ENCODE results near the gene TMEM229A. TPM values are rescaled to one million over a fixed set of nuclear protein-coding genes. Genes with fewer than 3 reads are reported as not detected.

TMEM229A gene
- polyA plus RNA-seq, 1 donor from 2014 or later = 0.31 TPM

- Histone ChIP-seq H3K4me2 (ENCODE audit: low read length) (no peak overlapping the region), H3K9ac (ENCODE audit: low read length) (no peak overlapping the region), H3K4me3 (ENCODE audit: low read length) (no peak overlapping the region), H3K27me3 (ENCODE audit: insufficient read depth, low read depth, low read length) (no peaks in the 10 kb centered on the region), H3F3A (ENCODE audit: insufficient read depth, low read length, poor library complexity, severe bottlenecking) (no peaks in the 10 kb centered on the region), H3K9me3 (ENCODE audit: low read length) (no peaks in the 10 kb centered on the region), H2AFZ (ENCODE audit: low read depth, low read length) (no peak overlapping the region), H4K20me1 (ENCODE audit: insufficient read depth) (no peaks in the 10 kb centered on the region), H3K36me3 (ENCODE audit: insufficient read depth, low read length) (no peaks in the 10 kb centered on the region), H3K79me2 (replicated peaks; ENCODE audit: insufficient read depth, low read length) (no peaks in the 10 kb centered on the region), H3K9me2 (ENCODE audit: insufficient read depth, low read length) (no peaks in the 10 kb centered on the region), H3K27ac (ENCODE audit: low read length) (no peak overlapping the region)
- TF ChIP-seq CTCF (IDR thresholded peaks at IDR 0.05; ENCODE audit: poor library complexity, severe bottlenecking) (no peak), RAD21 (conservative IDR thresholded peaks at IDR 0.05) (no peak), MXI1 (conservative IDR thresholded peaks at IDR 0.05; ENCODE audit: poor library complexity, severe bottlenecking) (no peak), TAF1 (IDR thresholded peaks at IDR 0.05; ENCODE audit: low read depth) (no peak), EP300 (conservative IDR thresholded peaks at IDR 0.05; ENCODE audit: poor library complexity, severe bottlenecking) (no peak), EZH2 (IDR thresholded peaks at IDR 0.05; ENCODE audit: borderline replicate concordance, insufficient read depth, low read length, poor library complexity, severe bottlenecking) (no peak), REST (IDR thresholded peaks at IDR 0.05; ENCODE audit: borderline replicate concordance) (no peak), POLR2AphosphoS5 (IDR thresholded peaks at IDR 0.05) (no peak), SMC3 (conservative IDR thresholded peaks at IDR 0.05; ENCODE audit: poor library complexity) (no peak)
Observed at GRCh38 chr7:124022551-124022950, 10.3 kb downstream of the TMEM229A start.

- Histone ChIP-seq H3K9me3 (ENCODE audit: low read length) (no peaks in the 10 kb centered on the region), H3K36me3 (ENCODE audit: insufficient read depth, low read length) (no peaks in the 10 kb centered on the region)
Observed at GRCh38 chr7:124020060-124020459, 12.8 kb downstream of the TMEM229A start.

More at GRCh38 chr7:124020060-124020459, 12.8 kb downstream of the TMEM229A start:
- no peak overlapping the region for H3K4me3 ChIP-seq (ENCODE audit: low read length)
- H3F3A ChIP-seq (ENCODE audit: insufficient read depth, low read length, poor library complexity, severe bottlenecking) = no peaks in the 10 kb centered on the region
- no peak overlapping the region for H2AFZ ChIP-seq (ENCODE audit: low read depth, low read length)
- H3K9ac ChIP-seq (ENCODE audit: low read length) = no peak overlapping the region
- TF ChIP-seq REST (IDR thresholded peaks at IDR 0.05; ENCODE audit: borderline replicate concordance) (no peak), POLR2AphosphoS5 (IDR thresholded peaks at IDR 0.05) (no peak), EP300 (conservative IDR thresholded peaks at IDR 0.05; ENCODE audit: poor library complexity, severe bottlenecking) (no peak), RAD21 (conservative IDR thresholded peaks at IDR 0.05) (no peak), CTCF (IDR thresholded peaks at IDR 0.05; ENCODE audit: poor library complexity, severe bottlenecking) (no peak), TAF1 (IDR thresholded peaks at IDR 0.05; ENCODE audit: low read depth) (no peak), EZH2 (IDR thresholded peaks at IDR 0.05; ENCODE audit: borderline replicate concordance, insufficient read depth, low read length, poor library complexity, severe bottlenecking) (no peak), MXI1 (conservative IDR thresholded peaks at IDR 0.05; ENCODE audit: poor library complexity, severe bottlenecking) (no peak), SMC3 (conservative IDR thresholded peaks at IDR 0.05; ENCODE audit: poor library complexity) (no peak)
- H3K4me2 ChIP-seq (ENCODE audit: low read length) = no peak overlapping the region
- H3K27me3 ChIP-seq (ENCODE audit: insufficient read depth, low read depth, low read length) = no peaks in the 10 kb centered on the region
- no peaks in the 10 kb centered on the region for H3K9me2 ChIP-seq (ENCODE audit: insufficient read depth, low read length)
- H4K20me1 ChIP-seq (ENCODE audit: insufficient read depth) = no peaks in the 10 kb centered on the region
- H3K27ac ChIP-seq (ENCODE audit: low read length) = no peak overlapping the region
- H3K79me2 ChIP-seq (replicated peaks; ENCODE audit: insufficient read depth, low read length) = no peaks in the 10 kb centered on the region
